B cell (primary cell): ENCODE measurements around the gene ZNF691. TPM values are rescaled to one million over a fixed set of nuclear protein-coding genes. Genes with fewer than 3 reads are reported as not detected.

Source experiments
- ATAC-seq: fragments of 200-7000 bp; cut with Tn5 transposase; one replicate; pipeline ENCODE4 v1.10.0; 2021; ENCODE audit warnings: low read depth, mild to moderate bottlenecking, moderate number of reproducible peaks, moderate library complexity
- CTCF ChIA-PET: fragments of 350-600 bp; sonication (Branson Sonifier 250); formaldehyde crosslinking; loops from one replicate; lab custom pipeline; 2021; ENCODE audit warnings: antibody characterized with exemption, inconsistent platforms; lab: Charles Lee
- POLR2A ChIA-PET: fragments of 350-600 bp; sonication (Branson Sonifier 250); formaldehyde crosslinking; loops from one replicate; lab custom pipeline; 2021; ENCODE audit warnings: antibody characterized with exemption; lab: Charles Lee
- DNase-seq: peaks from one replicate; pipeline ENCODE4 v3.0.0; 2013
- H2AFZ ChIP-seq: 2 replicates; pipeline ENCODE4 v1.6.1; 2012; ENCODE audit warnings: mild to moderate bottlenecking, low read depth, low read length; ENCODE audit not compliant: insufficient read depth, poor library complexity, severe bottlenecking
- H3K27ac ChIP-seq, 2 donors: 1 replicate in 1 of 2; 2 replicates in 1 of 2; pipeline ENCODE4 v1.5.1; 2012 to 2013; ENCODE audit warnings: low read length in 2 of 2, mild to moderate bottlenecking in 2 of 2, moderate library complexity in 1 of 2
- H3K27me3 ChIP-seq, 4 experiments: fragments of 200-600 bp in 1 of 4; sonication (generic) in 1 of 4; replicated peaks in 1 of 4; 1 replicate in 2 of 4; 2 replicates in 2 of 4; pipeline versions ENCODE4 v1.6.1 to v1.7.0; 2013 to 2016; ENCODE audit warnings: low read length in 3 of 4, mild to moderate bottlenecking in 2 of 4, mixed read lengths in 1 of 4, moderate library complexity in 1 of 4; ENCODE audit not compliant: insufficient read depth in 4 of 4, control insufficient read depth in 3 of 4; ENCODE audit errors: control extremely low read depth in 1 of 4
- H3K36me3 ChIP-seq, 2 experiments: replicated peaks in 1 of 2; 1 replicate in 1 of 2; 2 replicates in 1 of 2; pipeline versions ENCODE4 v1.6.1 to v1.7.1; 2013; ENCODE audit warnings: low read length in 1 of 2; ENCODE audit not compliant: insufficient read depth in 2 of 2, control insufficient read depth in 1 of 2; ENCODE audit errors: control extremely low read depth in 1 of 2, extremely low read depth in 1 of 2
- H3K4me1 ChIP-seq, 2 donors: fragments of 200-600 bp in 1 of 2; sonication (generic) in 1 of 2; 1 replicate in 1 of 2; 2 replicates in 1 of 2; pipeline versions ENCODE4 v1.5.1 to v1.6.1; 2013 to 2017; ENCODE audit warnings: low read length in 2 of 2; ENCODE audit not compliant: control insufficient read depth in 2 of 2, insufficient read depth in 2 of 2
- H3K4me2 ChIP-seq: replicated peaks from 2 replicates; pipeline ENCODE3; 2012; ENCODE audit warnings: mild to moderate bottlenecking, low read depth, low read length; ENCODE audit not compliant: poor library complexity, severe bottlenecking
- H3K4me3 ChIP-seq, 5 experiments: fragments of 200-600 bp in 1 of 5; sonication (generic) in 1 of 5; 1 replicate in 3 of 5; 2 replicates in 2 of 5; pipeline versions ENCODE4 v1.5.1 to v1.7.0; 2011 to 2016; ENCODE audit warnings: low read length in 4 of 5, mild to moderate bottlenecking in 4 of 5, low read depth in 2 of 5, control low read depth in 1 of 5, moderate library complexity in 1 of 5; ENCODE audit not compliant: insufficient read depth in 1 of 5; ENCODE audit errors: control extremely low read depth in 1 of 5, extremely low read depth in 1 of 5
- H3K79me2 ChIP-seq: fragments of 200-600 bp; sonication (generic); one replicate; pipeline ENCODE4 v1.6.0; 2016; ENCODE audit warnings: low read length; ENCODE audit not compliant: control insufficient read depth, insufficient read depth
- H3K9ac ChIP-seq: fragments of 200-600 bp; sonication (generic); 2 replicates; pipeline ENCODE4 v1.6.1; 2017; ENCODE audit warnings: mild to moderate bottlenecking, low read length, moderate library complexity
- H3K9me3 ChIP-seq, 3 donors: one replicate each; pipeline versions ENCODE4 v1.6.1 to v1.7.1; 2013; ENCODE audit warnings: low read length in 2 of 3; ENCODE audit not compliant: control insufficient read depth in 2 of 3, insufficient read depth in 1 of 3; ENCODE audit errors: control extremely low read depth in 1 of 3
- H4K20me1 ChIP-seq: 2 replicates; pipeline ENCODE4 v1.6.0; 2012; ENCODE audit warnings: mild to moderate bottlenecking, low read length; ENCODE audit not compliant: insufficient read depth, control insufficient read depth, poor library complexity, severe bottlenecking
- H3K27ac Mint-ChIP-seq: one replicate; pipeline ENCODE4 v1.8.0; 2021; ENCODE audit warnings: mixed read lengths
- H3K27me3 Mint-ChIP-seq: one replicate; pipeline ENCODE4 v1.8.0; 2021; ENCODE audit warnings: mixed read lengths
- H3K4me1 Mint-ChIP-seq: one replicate; pipeline ENCODE4 v1.8.0; 2021; ENCODE audit warnings: mixed read lengths
- H3K4me3 Mint-ChIP-seq: one replicate; pipeline ENCODE4 v1.8.0; 2021; ENCODE audit warnings: mixed read lengths
- H3K9me3 Mint-ChIP-seq: one replicate; pipeline ENCODE4 v1.8.0; 2022; ENCODE audit warnings: mixed read lengths; ENCODE audit not compliant: insufficient read depth
- CTCF ChIP-seq: fragments of 200-600 bp; IDR thresholded peaks from one replicate; pipeline ENCODE4 v1.8.0; 2022; ENCODE audit warnings: antibody characterized with exemption, mild to moderate bottlenecking
- EZH2 ChIP-seq: IDR thresholded peaks from 2 replicates; pipeline ENCODE4 v1.6.1; 2012; ENCODE audit warnings: borderline replicate concordance, low read depth, mild to moderate bottlenecking, moderate library complexity, low read length; ENCODE audit not compliant: insufficient read depth, poor library complexity, severe bottlenecking
- whole genome bisulfite sequencing: methylation state at CpG from one replicate; pipeline ENCODE4 v1.1.5; 2013; ENCODE audit warnings: missing lambda C conversion rate; ENCODE audit not compliant: insufficient coverage; 5-methylcytosine and 5-hydroxymethylcytosine counted together
- intact Hi-C: fragments of 100-400 bp; cut with micrococcal nuclease; formaldehyde crosslinking; loops from one replicate; pipeline ENCODE4 v1.10.0; 2022
- polyA plus RNA-seq: library from polyadenylated mRNA; depleted of rRNA; stranded (reverse); fragments of >200 nt; gene quantifications from 2 replicates; pipeline ENCODE4 v1.2.3, GENCODE V29; 2012
- total RNA-seq, 2 donors: library from RNA; stranded (reverse); fragments of 120-200 nt in 1 of 2; gene quantifications; 1 replicate in 1 of 2; 2 replicates in 1 of 2; pipeline versions ENCODE4 v1.2.3 to v1.2.4, GENCODE V29; 2013 to 2022

Gene ZNF691
- total and polyA plus RNA-seq, 2 donors (not counting 1 experiment from before 2014, with no cell fraction given), result 12.4 to 17.1 TPM

GRCh38 chr1:42797979-42798378 lies 48.4 kb upstream of the ZNF691 start:
- 94% methylated on average over 5 of the region's 5 CpGs for WGBS
- H3K9ac ChIP-seq, result no peak overlapping the region
- H2AFZ ChIP-seq, result no peak overlapping the region
- H3K79me2 ChIP-seq, result no peaks in the 10 kb centered on the region
- DNase-seq (no peak), ATAC-seq (no peak)
- POLR2A ChIA-PET, result no interaction called here
- CTCF ChIA-PET, result no interaction called here
- H3K4me2 ChIP-seq, result no peak overlapping the region
- no peaks in the 10 kb centered on the region for H3K4me1 Mint-ChIP-seq
- no peaks in the 10 kb centered on the region for H3K36me3 ChIP-seq
- no peaks in the 10 kb centered on the region for H3K4me1 ChIP-seq
- intact Hi-C loops, result no loop called here
- no peak overlapping the region for H3K27ac ChIP-seq
- no peaks in the 10 kb centered on the region for H3K27me3 Mint-ChIP-seq
- H3K9me3 ChIP-seq, result no peaks in the 10 kb centered on the region
- no peak for TF ChIP-seq EZH2
- TF ChIP-seq CTCF, result no peak
- H4K20me1 ChIP-seq, result no peaks in the 10 kb centered on the region
- no peak overlapping the region for H3K27ac Mint-ChIP-seq
- H3K27me3 ChIP-seq, result no peaks in the 10 kb centered on the region
- H3K4me3 Mint-ChIP-seq, result no peak overlapping the region
- H3K9me3 Mint-ChIP-seq, result no peaks in the 10 kb centered on the region
- H3K4me3 ChIP-seq, result no peak overlapping the region

GRCh38 chr1:42801832-42802473 lies 44.5 kb upstream of the ZNF691 start:
- Histone ChIP-seq H4K20me1 (no peaks in the 10 kb centered on the region), H3K4me1 (no peaks in the 10 kb centered on the region), H3K36me3 (peaks cover 0 to 9% of the 10 kb centered on the region in 2 experiments), H2AFZ (no peak overlapping the region), H3K4me3 (no peak overlapping the region), H3K27ac (no peak overlapping the region), H3K79me2 (no peaks in the 10 kb centered on the region), H3K9ac (no peak overlapping the region), H3K27me3 (no peaks in the 10 kb centered on the region), H3K4me2 (no peak overlapping the region), H3K9me3 (peaks cover 0 to 2% (median 0%) of the 10 kb centered on the region in 3 donors)
- TF ChIP-seq CTCF (no peak), EZH2 (no peak)
- H3K9me3 Mint-ChIP-seq, result no peaks in the 10 kb centered on the region
- no peak overlapping the region for H3K27ac Mint-ChIP-seq
- ATAC-seq (no peak), DNase-seq (no peak)
- no peak overlapping the region for H3K4me3 Mint-ChIP-seq
- ChIA-PET POLR2A (no interaction called here), CTCF (interaction anchor here (0.8 kb wide), 1 partner anchor 72 kb away, joined by 3 read pairs; no protein-coding TSS in a partner anchor)
- no peaks in the 10 kb centered on the region for H3K27me3 Mint-ChIP-seq
- no peaks in the 10 kb centered on the region for H3K4me1 Mint-ChIP-seq
- 83% methylated on average over 1 of the region's 8 CpGs for WGBS
- intact Hi-C loops, result no loop called here
